GM18526 (cell line): ENCODE measurements around the gene ZSCAN9.

ENCODE experiments used
- POLR2A ChIP-seq: IDR thresholded peaks from 3 replicates; pipeline ENCODE4 v1.6.1; 2011; ENCODE audit not compliant: insufficient read length; ENCODE audit errors: extremely low read depth

The ZSCAN9 gene

GRCh38 chr6:28225056-28225834 lies at the start of gene ZSCAN9:
Gene ZSCAN9 (plus strand): TSS chr6:28225275. CDS start chr6:28227085, 1,810 bp downstream.
- TF ChIP-seq POLR2A = peak; percentile 74

DNA sequence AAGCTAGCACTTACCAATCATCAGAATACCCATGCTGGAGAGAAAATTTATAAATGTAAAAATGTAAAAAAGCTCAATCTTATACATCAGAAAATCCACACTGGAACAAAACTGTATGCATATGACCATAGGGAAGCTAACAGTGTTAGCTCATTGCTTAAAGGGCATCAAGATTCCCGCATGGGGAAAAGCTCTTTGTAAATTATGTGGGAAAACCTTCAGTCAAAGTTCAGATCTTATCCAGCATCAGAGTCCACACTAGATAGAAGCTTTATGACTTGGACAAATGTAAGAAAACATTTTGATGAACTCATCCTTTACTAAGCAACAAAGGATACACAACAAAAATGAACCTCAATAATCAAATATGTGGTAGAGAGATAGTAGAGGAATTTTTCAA lies 48.7 kb upstream of the ZSCAN9 start:
- no peak for TF ChIP-seq POLR2A

GRCh38 chr6:28182255-28182654 lies 42.8 kb upstream of the ZSCAN9 start:
- TF ChIP-seq POLR2A = no peak

DNA sequence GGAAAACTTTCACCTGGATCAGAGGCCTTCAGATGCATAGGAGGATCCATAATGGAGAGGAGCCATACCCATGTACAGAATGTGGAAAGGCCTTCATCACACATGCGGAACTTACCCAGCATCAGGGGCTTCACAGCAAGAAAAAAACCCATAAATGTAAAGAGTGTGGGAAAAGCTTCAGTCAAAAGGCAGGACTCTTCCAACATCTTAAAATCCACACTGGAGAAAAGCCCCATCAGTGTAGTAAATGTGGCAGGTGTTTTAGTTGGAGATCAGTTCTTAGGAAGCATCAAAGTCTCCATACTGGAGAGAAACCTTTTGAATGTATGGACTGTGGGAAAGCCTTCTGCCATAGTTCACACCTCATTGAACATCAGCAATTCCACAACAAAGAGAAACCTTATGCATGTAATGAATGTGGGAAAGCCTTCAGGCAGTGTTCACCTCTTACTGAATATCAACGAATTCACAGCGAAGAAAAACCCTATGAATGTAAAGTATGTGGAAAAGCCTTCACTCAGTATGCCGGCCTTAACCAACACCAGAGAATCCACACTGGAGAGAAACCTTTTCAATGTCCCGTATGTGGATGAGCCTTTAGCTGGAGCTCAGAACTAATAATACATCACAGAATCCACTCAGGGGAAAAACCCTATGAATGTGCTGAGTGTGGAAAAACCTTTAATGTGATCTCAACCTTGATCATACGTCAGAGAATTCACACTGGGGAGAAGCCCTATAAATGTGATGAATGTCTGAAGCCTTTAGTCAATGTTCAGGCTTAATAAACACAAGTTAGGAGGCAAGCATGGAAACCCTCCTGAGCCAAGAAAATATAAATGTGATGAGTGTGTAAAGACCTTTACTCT lies 36.7 kb upstream of the ZSCAN9 start:
- TF ChIP-seq POLR2A = no peak

GRCh38 chr6:28200020-28200419 lies 25.1 kb upstream of the ZSCAN9 start:
- TF ChIP-seq POLR2A = no peak

DNA sequence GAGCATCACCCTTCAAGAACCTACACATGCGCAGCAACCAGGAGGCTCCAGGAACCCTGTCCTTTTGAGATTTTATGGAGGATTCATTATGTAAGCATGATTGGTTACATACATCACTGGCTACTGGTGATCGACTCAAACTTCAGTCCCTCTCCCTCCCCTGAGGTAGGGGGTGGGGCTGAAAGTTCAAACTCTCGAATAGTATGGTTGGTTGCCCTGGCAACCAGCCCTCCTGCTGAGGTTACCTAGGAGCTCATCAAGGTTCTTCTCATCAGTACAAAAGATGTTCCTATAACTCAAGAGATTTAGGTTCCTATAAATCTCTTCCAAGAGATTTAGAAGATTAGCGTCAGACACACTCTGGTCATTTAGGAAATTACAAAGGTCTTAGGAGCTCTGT lies 21.9 kb upstream of the ZSCAN9 start:
- TF ChIP-seq POLR2A = no peak

- no peak for TF ChIP-seq POLR2A
Observed at GRCh38 chr6:28205879-28206278, 19.2 kb upstream of the ZSCAN9 start.

DNA sequence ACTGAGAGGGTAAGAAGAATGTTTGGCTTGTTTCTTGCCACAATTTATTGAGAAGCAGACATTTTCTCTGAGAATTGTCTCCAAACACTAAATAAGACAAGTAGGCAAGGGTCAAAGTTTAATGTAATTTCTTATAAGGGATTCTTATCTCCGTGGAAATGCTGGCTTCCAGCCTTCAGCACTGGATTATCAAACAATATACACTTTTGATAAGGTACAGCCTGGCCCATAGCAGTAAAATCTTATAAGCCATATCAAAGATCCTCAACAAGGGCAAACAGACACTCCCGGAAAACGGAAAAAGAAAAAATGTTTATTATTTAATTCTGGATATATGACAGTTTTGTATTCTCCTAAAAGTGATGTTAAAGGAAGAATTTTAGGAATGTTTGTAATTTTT lies 18.5 kb upstream of the ZSCAN9 start:
- no peak for TF ChIP-seq POLR2A

- no peak for TF ChIP-seq POLR2A
Observed at GRCh38 chr6:28206928-28207509, 18.1 kb upstream of the ZSCAN9 start.

GRCh38 chr6:28207510-28208110 lies 17.5 kb upstream of the ZSCAN9 start:
- no peak for TF ChIP-seq POLR2A

- no peak for TF ChIP-seq POLR2A
Observed at GRCh38 chr6:28208111-28208659, 16.9 kb upstream of the ZSCAN9 start.

- no peak for TF ChIP-seq POLR2A
Observed at GRCh38 chr6:28209753-28210535, 15.1 kb upstream of the ZSCAN9 start.

GRCh38 chr6:28211840-28212509 lies 13.1 kb upstream of the ZSCAN9 start:
- TF ChIP-seq POLR2A = no peak
